HG03354 (cell line): Measurements from ENCODE around the gene KRT38.
"Not testable (repeated sequence)": the region's sequence is repeated elsewhere in the genome, so short reads cannot be mapped to it uniquely, and the experiment has no call there.

Source experiments
- ATAC-seq: cut with Tn5 transposase; IDR thresholded peaks from one replicate; pipeline ENCODE4 v1.9.1; 2021; ENCODE audit warnings: mild to moderate bottlenecking; ENCODE audit not compliant: unreplicated experiment, poor library complexity, severe bottlenecking

Gene KRT38

GRCh38 chr17:41464173-41464572 lies 23.4 kb upstream of the KRT38 start:
- no peak for ATAC-seq

GRCh38 chr17:41463746-41464145 lies 23.0 kb upstream of the KRT38 start:
- ATAC-seq: no peak

DNA sequence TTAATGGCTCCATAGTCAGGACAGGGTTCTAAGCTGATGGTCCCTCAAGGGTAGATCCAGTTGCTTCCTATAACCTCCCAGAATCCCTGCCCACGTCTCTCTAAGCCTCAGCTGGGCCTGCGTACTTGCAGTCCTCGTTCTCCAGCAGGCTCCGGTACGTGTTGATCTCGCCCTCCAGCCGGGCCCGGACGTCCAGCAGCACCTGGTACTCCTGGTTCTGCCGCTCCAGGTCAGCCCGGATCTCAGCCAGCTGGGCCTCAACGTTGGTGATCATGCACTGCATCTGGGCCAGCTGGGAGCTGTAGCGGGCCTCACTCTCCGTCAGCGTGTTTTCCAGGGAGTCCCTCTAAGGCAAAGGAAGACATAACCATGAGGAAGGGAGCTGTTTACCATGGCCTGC lies 21.9 kb upstream of the KRT38 start:
- no peak for ATAC-seq

DNA sequence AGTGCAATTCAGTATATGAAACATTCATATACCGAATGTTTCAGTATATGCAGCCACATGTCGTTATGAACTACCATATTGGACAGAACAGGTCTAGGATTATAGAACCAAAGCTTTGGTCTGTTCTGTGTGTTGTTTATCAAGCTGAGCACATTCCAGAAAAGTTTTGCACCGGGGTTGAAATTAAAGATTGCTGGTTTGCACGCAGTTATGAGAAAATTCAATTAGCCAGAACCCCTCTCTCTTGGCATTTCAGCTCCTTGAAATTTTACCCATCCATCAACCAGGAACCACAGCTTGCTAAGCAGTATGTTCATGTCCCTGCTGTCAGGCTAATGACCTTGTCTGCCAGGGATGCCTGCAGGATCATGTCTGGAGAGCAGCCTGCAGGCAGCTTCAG lies 16.9 kb upstream of the KRT38 start:
- no peak for ATAC-seq

DNA sequence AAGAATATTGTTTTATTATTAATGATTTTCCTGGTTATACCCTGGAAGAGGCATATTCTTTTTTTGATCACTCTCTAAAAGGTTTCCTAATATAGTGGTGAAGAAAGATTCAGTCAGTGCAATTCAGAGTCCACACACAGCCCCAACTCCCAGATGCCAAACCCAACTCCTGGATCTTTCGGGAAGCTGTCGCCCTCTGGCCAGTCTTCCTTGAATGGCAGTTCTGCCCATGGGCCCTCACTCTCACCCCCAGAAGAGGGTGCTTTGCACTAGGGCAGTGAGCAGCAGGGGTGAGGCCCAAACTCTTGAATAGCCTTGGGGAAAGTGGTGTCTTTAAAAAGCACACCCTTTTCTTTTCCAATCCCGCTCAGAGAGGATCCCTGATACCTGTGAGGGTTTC lies 15.4 kb upstream of the KRT38 start:
- ATAC-seq: no peak

DNA sequence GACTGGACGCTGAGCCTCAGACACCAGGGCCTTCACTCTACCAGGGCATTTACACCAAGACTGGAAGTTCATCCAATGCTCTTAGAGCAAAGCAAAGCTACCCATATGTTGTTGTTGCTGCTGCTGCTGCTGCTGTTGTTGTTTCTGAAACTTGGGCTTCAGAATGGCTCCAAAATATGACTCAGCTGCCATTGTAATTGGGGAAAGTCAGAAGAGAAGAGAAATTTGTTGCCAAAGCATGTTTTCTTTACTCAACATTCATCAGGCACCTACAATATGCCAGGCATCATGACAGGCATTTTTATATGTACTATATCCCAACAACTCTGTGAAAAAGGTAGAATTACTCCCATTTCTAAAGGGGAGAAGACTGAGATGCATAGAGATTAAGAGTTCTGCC lies 14.5 kb upstream of the KRT38 start:
- ATAC-seq: no peak

GRCh38 chr17:41453066-41453465 lies 12.3 kb upstream of the KRT38 start:
- no peak for ATAC-seq

DNA sequence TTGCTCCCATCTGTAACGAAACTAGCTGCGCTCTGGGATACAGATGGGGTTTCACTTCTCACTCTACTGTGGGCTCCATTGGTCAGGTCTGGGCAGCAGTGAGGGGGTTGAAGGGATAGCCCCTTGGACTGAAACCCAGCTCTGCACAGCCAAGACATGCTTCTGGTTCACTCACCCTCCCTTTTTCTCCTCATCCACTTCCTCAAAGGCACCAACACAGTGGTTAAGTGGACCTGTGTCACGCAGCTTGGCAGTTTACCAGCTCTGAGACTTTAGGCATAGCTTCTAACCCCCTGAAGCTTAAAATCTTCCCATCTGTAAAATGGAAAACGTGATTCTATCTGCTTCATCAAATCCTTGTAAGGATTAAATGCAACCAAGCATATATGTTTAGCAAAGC lies 11.5 kb upstream of the KRT38 start:
- ATAC-seq: no peak

DNA sequence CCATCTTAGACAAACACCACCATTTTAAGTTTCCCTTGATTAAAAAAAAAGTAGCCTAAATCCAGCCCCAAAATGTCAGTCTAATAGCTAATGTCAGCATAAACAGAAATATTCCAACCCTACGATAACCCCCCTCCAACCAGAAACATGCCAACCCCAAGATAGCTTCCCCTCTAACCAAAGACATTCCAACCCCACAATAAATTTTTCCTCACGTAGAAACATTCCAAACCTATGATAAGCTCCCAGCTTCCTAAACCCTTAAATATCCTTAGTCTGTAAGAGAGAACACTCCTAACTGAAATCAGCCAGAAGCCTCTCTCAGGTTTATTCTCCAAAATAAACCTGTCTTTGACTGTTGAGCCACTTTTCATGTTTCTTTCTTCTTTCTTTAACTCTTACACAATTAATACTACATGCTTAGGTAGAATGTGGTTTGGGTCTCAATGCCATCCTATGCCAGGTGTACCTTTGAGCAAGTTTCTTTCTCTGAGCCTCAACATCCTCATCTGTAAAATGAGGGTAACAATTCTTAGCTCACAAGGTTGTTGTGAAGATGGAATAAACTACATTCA lies 10.5 kb upstream of the KRT38 start:
- ATAC-seq: no peak

GRCh38 chr17:41449008-41449407 lies 8.2 kb upstream of the KRT38 start:
- no peak for ATAC-seq

- no peak for ATAC-seq
Measured at GRCh38 chr17:41448506-41448905, 7.7 kb upstream of the KRT38 start.

GRCh38 chr17:41446806-41447205 lies 6.0 kb upstream of the KRT38 start:
- ATAC-seq: no peak

GRCh38 chr17:41444640-41445039 lies 3.9 kb upstream of the KRT38 start:
- no peak for ATAC-seq

- ATAC-seq: no peak
Measured at GRCh38 chr17:41444186-41444585, 3.4 kb upstream of the KRT38 start.

GRCh38 chr17:41442739-41443138 lies 2.0 kb upstream of the KRT38 start:
- ATAC-seq: no peak

DNA sequence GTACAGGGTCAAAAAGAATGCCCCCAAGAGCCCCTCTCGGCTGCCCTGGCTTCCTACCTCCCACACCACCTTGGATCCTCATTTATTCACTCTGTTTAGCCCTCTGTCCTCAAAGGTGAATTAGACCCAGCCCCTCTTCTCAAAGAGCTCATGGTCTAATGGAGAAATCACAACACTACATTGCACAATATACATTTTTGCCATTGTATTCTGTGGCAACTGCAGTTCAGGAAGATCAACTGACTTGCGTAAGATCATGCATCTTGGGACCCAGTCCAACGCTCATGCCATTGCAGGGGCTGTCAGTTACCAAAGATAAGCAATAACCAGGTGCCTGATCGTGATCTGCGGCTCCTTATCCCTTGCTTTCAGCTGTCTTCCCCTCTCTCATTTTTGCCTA lies 1.4 kb downstream of the KRT38 start:
- no peak for ATAC-seq

- no peak for ATAC-seq
Measured at GRCh38 chr17:41437769-41438168, 3.0 kb downstream of the KRT38 start.

DNA sequence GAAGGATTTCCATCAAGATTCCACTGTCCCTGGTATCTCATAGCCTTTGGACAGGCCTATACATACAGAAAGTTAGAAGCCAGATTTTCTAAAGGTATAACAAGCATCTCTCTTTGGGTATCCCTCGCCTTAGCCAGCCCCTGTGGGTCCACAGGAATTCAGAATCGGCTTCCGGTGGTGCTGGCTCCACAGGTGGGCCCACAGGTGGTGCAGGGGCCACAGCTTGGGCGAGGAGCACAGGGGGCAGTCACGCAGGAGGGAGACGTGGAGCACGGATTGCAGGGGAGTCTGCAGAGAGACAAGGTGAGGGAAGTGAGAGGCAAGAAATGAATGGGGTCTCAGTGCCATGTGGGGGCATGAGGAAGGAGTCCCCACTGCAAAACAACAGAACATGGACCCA lies 3.5 kb downstream of the KRT38 start:
- ATAC-seq: no peak

- no peak for ATAC-seq
Measured at GRCh38 chr17:41434415-41434814, 6.4 kb downstream of the KRT38 start.

GRCh38 chr17:41434005-41434404 lies 6.8 kb downstream of the KRT38 start:
- no peak for ATAC-seq

DNA sequence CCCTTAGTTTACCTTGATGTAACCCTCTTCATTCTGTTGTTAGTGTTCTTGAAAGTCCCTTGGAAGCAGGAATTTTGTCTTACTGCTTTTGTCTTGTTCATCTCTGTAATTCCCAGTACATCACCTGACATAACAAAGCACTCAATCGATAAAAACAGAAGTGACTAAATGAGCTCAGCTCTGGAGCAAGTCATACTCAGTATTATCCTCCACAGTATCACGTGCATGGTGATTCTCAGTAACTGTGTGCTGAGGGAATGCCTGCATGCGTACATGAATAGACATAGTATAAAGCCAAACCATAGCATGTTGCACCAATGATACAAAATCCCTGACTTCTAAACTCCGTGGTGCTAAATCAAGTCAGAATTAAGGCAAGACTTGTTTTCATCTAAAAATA lies 7.2 kb downstream of the KRT38 start:
- no peak for ATAC-seq

DNA sequence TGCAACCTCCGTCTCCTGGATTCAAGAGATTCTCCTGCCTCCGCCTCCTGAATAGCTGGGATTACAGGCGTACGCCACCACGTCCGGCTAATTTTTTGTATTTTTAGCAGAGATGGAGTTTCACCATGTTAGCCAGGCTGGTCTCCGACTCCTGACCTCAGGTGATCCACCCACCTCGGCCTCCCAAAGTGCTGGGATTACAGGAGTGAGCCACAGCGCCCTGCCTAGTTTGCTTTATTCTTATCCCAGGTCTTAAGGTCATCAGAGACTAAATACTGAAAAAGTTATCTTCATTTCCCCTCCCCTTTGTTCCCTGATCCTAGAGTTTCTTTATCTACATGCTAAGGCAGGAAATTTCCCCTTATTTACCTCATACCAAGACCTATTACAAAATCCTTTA lies 10.4 kb downstream of the KRT38 start:
- ATAC-seq: not testable (repeated sequence)
